GM12892 (cell line): ENCODE measurements around the gene XYLT2.

Source experiments
- DNase-seq: peaks from one replicate; pipeline ENCODE4 v3.0.0; 2011; ENCODE audit not compliant: insufficient read length
- FAIRE-seq: peaks from 2 replicates; lab custom pipeline; 2011; peaks lifted over from hg19 to GRCh38; lab: Jason Lieb, UNC
- POLR2A ChIP-seq: IDR thresholded peaks from 2 replicates; pipeline ENCODE4 v1.6.1; 2011; ENCODE audit warnings: low read depth, low read length, control low read depth
- POLR2AphosphoS5 ChIP-seq: IDR thresholded peaks from 2 replicates; pipeline ENCODE4 v1.6.1; 2011; ENCODE audit warnings: low read depth, low read length, control low read depth
- TAF1 ChIP-seq: IDR thresholded peaks from 2 replicates; pipeline ENCODE4 v1.6.1; 2011; ENCODE audit warnings: low read depth, mild to moderate bottlenecking, control low read depth, low read length, borderline replicate concordance

XYLT2 gene

DNA sequence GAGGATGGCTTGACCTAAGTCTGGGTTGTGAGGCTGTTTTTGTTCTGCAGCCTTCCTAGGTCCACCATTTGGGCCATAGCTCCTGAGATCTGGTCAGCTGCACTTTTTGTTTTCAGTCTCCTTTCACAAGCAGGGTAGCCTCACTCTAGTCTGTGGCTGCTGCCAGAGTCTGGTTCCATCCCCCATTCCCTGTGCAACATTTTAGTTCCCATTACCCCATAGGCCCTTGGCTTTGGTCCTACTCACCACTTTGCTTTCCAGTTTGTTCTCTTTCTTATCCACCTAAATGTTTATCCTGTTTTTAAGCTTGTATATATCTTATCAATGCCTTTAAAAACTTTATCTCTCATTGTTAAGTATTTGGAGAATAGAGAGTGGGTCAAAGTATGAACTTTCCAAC lies 6.5 kb upstream of the XYLT2 start:
- TF ChIP-seq TAF1 (no peak), POLR2AphosphoS5 (no peak), POLR2A (no peak)

DNA sequence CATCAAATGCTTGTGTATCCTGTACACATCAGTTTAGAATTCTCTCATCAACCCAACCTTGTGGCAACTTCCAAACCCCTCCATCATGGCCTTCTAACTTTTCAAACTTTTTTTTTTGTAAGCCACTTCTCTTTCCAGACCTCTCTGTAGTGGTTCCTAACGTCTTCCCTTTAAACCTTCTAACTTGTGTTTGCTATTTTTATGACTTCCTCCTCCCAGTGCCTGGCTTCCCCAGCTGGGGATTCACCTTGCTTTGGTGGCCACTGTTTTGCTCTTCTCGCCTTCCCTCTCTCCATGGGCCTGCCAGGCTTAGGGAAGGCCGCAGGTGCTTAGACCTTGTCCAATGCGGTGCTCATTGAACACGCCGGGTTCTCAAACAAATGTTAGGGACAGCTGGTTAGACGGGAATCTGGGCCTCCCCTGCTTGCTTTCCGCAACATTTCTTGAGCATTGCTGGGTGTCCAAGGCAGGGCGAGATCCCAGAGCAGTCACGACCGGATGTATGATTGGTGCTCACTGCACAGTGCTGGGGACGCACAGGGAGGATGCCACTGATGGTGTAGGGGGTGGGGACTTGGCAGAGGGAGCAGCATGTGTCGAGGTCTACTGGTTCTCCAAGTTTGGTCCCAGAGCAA lies 1.1 kb upstream of the XYLT2 start:
- DNase-seq (no peak), FAIRE-seq (peak; percentile 5)
- TF ChIP-seq POLR2AphosphoS5, result no peak
- TF ChIP-seq TAF1, result no peak
- TF ChIP-seq POLR2A, result no peak

More for the DNA sequence above, 6.5 kb upstream of the XYLT2 start:
- DNase-seq (no peak), FAIRE-seq (no peak)

DNA sequence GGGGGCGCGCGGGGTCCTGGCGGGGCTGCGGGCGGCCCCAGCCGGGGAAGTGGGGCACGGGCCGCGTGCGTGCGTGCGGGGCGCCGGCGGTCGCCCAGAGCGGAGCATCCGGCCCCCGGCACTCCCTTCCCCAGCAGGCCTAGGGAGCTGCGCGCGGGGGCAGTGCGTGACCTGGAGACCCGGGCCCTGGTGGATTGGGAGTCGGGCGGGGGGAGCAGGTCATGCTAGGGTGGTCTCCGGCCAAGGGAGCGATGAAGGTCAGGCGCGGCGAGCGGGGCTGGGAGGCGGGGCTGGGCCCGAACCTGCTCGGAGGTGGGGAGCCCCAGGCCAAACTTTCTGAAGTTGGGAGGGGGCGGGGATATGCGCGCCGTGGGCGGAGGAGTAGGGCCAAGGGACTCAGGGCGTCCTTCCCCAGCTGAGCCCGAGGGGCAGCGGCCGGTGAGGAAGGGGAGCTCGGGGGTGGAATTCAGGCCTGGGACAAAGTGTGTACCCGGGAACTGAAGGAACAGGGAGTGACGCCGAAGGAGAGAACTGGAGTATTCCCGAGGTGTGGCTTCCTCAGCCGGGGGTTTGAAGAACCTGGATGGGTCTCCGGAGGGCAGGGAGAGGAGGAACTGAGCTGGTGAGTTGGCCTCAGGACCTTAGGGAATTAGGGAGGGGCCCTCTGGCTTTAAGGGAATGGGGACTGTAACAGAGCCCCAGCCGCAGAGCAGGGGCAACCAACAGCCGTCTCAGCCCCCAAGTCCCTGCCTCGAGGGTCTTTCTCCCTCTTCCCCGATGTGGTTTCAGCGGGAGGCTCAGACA lies 589 bp downstream of the XYLT2 start:
- FAIRE-seq (peak; percentile 27), DNase-seq (peak; percentile 60)
- TF ChIP-seq POLR2A (no peak), POLR2AphosphoS5 (no peak), TAF1 (no peak; the same call in 1 of the 2 replicates)

DNA sequence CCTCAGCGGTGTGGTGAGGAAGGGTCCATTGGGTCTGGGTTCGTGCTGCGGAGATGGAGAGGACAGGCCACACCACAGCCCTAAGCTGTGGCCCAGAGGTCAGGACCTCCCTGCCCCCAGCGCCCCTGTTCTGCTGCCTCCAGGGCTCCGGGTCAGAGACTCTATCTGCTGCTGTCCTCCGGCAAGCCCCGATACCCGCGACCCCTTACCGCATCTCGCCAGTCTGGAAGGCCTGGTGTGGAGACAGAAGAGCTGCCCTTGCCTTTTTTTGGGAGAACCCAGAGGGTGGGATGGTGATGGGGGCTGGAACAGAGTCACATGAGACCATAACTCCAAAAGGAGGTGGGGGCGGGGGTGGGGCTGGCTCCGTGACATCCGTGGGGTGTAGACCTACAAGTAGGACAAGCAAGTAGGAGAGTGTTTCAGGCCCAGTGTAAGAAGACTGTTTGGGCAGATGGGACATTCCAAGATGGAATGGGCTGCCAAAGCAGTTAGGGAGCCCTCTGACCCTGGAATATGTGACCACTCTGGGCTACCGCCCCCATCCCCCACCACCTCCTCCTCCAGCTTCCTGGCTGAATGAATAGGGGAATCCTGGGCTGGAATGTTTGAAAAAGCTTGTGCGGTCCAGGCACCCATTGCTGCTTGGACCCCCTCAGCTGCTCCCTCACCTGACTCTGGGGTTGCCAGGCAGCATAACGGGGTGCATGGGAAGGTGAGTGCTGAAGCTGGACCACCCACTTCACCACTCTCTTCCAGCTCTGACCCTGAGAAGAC lies 1.4 kb downstream of the XYLT2 start:
- FAIRE-seq (no peak), DNase-seq (no peak)
- TF ChIP-seq POLR2A (peak; percentile 15; the same call in 1 of the 2 replicates), TAF1 (no peak)

DNA sequence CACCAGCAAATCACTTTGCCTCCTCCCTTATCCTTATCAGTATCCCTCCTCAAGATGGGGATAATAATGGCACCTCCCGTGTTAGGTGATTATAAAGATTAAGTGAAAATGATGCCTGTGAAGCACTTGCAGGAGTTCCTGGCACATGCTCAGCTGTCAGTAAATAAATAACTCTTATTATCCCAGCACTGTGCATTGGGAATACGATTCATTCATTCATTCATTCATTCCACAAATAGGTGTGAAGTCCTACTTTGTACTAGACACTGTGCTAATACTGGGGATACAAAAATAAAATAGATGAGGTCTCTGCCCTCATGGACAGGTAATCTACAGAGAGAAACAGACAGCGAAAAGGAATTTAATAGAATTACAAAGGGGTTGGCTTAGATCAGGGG lies 2.0 kb downstream of the XYLT2 start:
- FAIRE-seq, result no peak
- DNase-seq, result no peak
- no peak for TF ChIP-seq POLR2AphosphoS5
- TF ChIP-seq POLR2A, result no peak
- TF ChIP-seq TAF1, result no peak

DNA sequence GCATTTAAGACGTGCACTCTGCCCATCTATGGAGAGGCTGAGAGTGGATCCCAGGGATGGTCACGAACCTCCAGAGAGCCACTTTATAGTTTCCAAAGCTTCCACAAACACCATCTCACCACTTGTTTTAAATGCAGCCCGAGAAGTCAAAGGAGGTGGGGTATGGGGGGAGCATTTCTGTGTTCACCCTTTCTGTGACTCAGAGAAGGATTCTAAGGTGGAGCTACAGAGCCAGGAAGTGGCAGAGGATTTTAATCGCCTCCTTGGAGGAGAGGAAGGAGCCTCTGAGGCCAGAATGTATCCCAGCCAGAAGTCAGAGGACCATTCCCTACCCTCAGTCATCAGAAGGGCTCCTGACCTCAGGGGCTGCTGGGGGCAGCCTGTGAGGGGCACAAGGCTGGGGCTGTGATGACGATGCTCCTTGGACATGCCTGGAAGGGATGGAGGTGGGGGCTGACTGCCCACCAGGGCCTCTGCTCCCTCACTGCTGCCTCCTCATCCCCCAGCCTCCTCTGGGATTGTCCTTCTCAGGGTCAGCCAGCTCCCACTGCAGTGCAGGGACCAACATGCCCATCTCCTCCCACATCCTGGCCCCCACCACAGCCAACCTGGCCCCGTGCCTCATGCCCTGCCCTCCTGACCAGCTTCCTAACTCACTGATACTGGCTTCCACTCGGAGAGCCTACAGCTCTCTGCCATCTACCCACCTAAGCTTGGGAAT lies 2.8 kb downstream of the XYLT2 start:
- DNase-seq (no peak), FAIRE-seq (no peak)
- TF ChIP-seq TAF1 (no peak), POLR2A (no peak), POLR2AphosphoS5 (no peak; the same call in 1 of the 2 replicates)

DNA sequence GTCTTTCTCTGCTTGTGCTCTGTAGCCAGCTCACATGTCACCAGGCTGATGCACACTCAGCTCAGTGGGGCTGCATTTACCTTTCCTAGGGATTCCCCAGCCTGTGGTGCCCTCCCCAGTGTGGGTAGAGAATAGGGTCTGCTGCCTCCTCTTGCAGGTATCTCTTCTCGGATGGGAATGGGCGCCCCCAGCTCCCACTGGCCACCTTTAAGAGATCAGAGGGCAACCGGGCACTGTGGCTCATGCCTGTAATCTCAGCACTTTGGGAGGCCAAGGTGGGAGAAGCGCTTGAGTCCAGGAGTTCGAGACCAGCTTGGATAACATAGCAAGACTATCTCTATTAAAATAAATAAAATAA lies 3.3 kb downstream of the XYLT2 start:
- FAIRE-seq (no peak), DNase-seq (no peak)
- TF ChIP-seq POLR2AphosphoS5 (no peak), POLR2A (no peak), TAF1 (no peak)

DNA sequence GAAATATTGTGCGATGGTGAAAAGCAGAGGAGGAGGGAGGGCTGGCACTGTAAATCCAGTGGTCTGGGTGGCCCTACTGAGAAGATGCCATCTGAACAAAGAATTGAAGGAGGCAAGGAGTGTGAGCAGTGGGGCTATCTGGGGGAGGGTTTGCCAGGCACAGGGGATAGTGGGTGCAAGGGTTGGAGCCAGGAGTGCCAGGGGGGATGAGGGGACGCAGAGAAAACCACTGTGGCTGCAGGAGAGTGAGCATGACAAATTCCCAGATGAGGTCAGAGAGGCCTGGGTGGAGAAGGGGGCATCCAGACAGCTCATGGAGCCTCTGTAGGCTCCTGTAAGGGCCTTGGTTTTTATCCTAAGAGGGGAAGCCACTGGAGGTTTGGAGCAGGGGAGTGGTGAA lies 4.8 kb downstream of the XYLT2 start:
- FAIRE-seq (no peak), DNase-seq (no peak)
- TF ChIP-seq TAF1 (no peak), POLR2A (no peak), POLR2AphosphoS5 (no peak)

DNA sequence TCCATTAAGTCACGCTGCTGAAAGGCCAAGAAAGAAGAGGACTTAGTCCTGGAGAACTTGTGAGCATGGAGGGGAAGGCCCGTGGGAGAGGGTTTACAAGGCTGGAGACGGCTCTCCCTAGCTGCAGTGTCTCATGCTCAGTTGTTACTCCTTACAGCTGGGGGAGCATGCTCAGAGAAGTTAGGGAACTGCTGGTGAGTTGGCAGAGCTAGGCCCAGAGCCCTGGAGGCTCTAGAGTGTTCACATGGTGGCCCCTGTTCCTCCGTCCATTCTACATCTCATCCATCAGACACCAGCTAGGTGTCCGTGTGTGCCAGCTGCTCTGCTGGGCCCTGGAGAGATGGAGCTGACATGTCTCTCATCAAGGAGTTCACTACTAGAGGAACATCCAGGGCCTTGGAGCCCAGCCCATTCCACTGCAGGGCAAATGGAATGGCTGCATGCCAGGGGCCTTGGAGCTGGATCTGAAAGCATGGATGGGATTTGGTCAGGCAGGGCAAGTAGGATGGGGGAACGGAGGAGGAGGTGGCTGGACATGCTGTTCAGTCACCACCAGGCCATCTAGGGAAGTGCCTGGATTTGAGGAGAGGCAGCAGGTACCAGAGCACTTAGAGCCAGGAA lies 6.3 kb downstream of the XYLT2 start:
- FAIRE-seq (no peak), DNase-seq (no peak)
- TF ChIP-seq POLR2AphosphoS5 (no peak), POLR2A (no peak), TAF1 (no peak)
